Measurements from ENCODE around the gene LRRC28.

Gene LRRC28

DNA sequence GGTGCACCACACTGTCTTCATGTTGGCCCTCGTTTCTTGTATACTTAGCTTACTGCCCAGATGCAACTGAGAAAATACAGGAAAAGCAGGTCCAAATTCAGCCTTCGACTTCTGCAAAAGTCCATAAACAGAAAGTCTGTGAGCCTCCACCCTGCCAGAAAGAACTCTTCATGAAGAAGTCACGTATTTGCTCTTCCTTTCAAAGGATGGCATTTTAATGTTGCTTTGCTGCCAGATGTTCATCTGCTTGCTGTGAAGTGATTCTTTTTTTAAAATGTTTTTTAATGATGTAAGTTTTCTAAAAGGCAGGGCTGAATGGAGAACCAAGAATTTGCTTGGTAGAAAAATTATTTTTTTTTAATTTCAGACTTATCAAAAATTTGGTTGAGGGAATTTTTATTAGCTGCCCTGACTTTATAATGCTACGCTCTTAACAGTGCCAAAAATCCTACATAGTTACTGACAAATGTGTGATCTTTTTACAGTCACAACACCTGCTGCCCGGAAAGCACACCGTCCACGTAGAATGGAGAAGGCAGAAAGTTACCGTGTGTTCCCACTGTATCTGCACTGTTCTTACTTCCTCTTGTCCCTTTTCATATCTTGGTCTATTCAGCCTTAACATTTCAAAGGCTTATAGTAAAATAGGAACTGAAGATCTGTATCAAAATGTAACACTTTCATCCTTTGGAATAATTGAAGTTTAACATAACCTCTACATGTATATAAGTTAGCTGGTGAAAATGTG is 136.3 kb downstream of the LRRC28 start:
- POLR2A ChIA-PET, result no interaction called here
- CTCF ChIA-PET, result interaction anchor here (1.0 to 1.1 kb wide), 3 partner anchors 16 to 115 kb away, joined by 3 read pairs; no protein-coding TSS in a partner anchor

DNA sequence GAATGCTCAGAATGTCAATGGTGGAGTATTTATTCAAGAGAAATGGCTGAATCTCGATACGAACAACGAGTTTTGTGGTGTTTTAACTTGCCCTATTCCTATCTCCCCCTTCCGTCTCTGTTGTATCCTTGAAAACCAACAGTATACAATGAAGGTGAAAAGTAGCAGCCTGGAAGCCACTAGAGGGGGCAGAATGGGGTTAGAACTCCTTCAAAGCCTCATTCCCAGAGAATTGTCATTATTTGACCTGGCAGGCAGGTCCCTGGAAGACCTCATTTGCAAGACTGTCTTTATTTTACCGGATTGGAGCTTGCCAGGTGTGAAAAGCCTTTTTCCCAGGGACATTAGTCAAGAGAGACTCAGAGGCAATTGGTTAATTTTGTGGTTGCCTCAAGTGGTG is 139.4 kb downstream of the LRRC28 start:
- no peak for TF ChIP-seq GLIS2 (tag by site-specific recombination; IDR thresholded peaks at IDR 0.05)
- TF ChIP-seq, protein P1, sequence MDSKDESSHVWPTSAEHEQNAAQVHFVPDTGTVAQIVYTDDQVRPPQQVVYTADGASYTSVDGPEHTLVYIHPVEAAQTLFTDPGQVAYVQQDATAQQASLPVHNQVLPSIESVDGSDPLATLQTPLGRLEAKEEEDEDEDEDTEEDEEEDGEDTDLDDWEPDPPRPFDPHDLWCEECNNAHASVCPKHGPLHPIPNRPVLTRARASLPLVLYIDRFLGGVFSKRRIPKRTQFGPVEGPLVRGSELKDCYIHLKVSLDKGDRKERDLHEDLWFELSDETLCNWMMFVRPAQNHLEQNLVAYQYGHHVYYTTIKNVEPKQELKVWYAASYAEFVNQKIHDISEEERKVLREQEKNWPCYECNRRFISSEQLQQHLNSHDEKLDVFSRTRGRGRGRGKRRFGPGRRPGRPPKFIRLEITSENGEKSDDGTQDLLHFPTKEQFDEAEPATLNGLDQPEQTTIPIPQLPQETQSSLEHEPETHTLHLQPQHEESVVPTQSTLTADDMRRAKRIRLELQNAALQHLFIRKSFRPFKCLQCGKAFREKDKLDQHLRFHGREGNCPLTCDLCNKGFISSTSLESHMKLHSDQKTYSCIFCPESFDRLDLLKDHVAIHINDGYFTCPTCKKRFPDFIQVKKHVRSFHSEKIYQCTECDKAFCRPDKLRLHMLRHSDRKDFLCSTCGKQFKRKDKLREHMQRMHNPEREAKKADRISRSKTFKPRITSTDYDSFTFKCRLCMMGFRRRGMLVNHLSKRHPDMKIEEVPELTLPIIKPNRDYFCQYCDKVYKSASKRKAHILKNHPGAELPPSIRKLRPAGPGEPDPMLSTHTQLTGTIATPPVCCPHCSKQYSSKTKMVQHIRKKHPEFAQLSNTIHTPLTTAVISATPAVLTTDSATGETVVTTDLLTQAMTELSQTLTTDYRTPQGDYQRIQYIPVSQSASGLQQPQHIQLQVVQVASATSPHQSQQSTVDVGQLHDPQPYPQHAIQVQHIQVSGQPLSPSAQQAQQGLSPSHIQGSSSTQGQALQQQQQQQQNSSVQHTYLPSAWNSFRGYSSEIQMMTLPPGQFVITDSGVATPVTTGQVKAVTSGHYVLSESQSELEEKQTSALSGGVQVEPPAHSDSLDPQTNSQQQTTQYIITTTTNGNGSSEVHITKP (tag by site-specific recombination; IDR thresholded peaks at IDR 0.05), result no peak
- TF ChIP-seq ZNF292 (tag by site-specific recombination; IDR thresholded peaks at IDR 0.05; ENCODE audit: borderline replicate concordance, low read depth), result no peak
- TF ChIP-seq, protein P2, sequence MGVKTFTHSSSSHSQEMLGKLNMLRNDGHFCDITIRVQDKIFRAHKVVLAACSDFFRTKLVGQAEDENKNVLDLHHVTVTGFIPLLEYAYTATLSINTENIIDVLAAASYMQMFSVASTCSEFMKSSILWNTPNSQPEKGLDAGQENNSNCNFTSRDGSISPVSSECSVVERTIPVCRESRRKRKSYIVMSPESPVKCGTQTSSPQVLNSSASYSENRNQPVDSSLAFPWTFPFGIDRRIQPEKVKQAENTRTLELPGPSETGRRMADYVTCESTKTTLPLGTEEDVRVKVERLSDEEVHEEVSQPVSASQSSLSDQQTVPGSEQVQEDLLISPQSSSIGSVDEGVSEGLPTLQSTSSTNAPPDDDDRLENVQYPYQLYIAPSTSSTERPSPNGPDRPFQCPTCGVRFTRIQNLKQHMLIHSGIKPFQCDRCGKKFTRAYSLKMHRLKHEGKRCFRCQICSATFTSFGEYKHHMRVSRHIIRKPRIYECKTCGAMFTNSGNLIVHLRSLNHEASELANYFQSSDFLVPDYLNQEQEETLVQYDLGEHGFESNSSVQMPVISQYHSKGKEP (tag by site-specific recombination; IDR thresholded peaks at IDR 0.05), result no peak
- TF ChIP-seq ZNF664 (tag by site-specific recombination; IDR thresholded peaks at IDR 0.05), result no peak
- TF ChIP-seq, protein P3, sequence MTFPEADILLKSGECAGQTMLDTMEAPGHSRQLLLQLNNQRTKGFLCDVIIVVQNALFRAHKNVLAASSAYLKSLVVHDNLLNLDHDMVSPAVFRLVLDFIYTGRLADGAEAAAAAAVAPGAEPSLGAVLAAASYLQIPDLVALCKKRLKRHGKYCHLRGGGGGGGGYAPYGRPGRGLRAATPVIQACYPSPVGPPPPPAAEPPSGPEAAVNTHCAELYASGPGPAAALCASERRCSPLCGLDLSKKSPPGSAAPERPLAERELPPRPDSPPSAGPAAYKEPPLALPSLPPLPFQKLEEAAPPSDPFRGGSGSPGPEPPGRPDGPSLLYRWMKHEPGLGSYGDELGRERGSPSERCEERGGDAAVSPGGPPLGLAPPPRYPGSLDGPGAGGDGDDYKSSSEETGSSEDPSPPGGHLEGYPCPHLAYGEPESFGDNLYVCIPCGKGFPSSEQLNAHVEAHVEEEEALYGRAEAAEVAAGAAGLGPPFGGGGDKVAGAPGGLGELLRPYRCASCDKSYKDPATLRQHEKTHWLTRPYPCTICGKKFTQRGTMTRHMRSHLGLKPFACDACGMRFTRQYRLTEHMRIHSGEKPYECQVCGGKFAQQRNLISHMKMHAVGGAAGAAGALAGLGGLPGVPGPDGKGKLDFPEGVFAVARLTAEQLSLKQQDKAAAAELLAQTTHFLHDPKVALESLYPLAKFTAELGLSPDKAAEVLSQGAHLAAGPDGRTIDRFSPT (tag by site-specific recombination; IDR thresholded peaks at IDR 0.05), result no peak
- TF ChIP-seq HOXC10 (CRISPR knock-in tag; IDR thresholded peaks at IDR 0.05), result no peak
- no peak for TF ChIP-seq ZBTB17 (tag by site-specific recombination; IDR thresholded peaks at IDR 0.05)
- TF ChIP-seq ZNF274 (IDR thresholded peaks at IDR 0.05; ENCODE audit: low read length), result no peak
- no peak for TF ChIP-seq ZNF274 (tag by site-specific recombination; IDR thresholded peaks at IDR 0.05; ENCODE audit: borderline replicate concordance)
- Histone ChIP-seq H3K4me1 (ENCODE audit: control insufficient read depth, insufficient read depth, low read length) (no peaks in the 10 kb centered on the region), H3K27ac (ENCODE audit: extremely low read depth, low read depth, low read length) (no peak overlapping the region), H3K36me3 (ENCODE audit: control insufficient read depth in 2 of 2, insufficient read depth in 1 of 2, low read length in 2 of 2) (peaks cover 0 to 3% of the 10 kb centered on the region in 2 experiments; a peak in 1 of 3 replicates), H3K4me3 (ENCODE audit: low read depth, low read length) (no peak overlapping the region), H3K9me3 (ENCODE audit: control insufficient read depth, insufficient read depth, low read depth, low read length) (no peaks in the 10 kb centered on the region)
- CTCF ChIA-PET, result interaction anchor here (0.6 to 2.3 kb wide), 4 partner anchors 112 to 364 kb away, joined by 3 to 10 read pairs (median 4); no protein-coding TSS in a partner anchor
- POLR2A ChIA-PET, result no interaction called here

More for the DNA sequence above, 136.3 kb downstream of the LRRC28 start:
- Histone ChIP-seq H3K9me3 (ENCODE audit: control insufficient read depth, insufficient read depth, low read depth, low read length) (no peaks in the 10 kb centered on the region), H3K4me3 (ENCODE audit: low read depth, low read length) (no peak overlapping the region), H3K27ac (ENCODE audit: extremely low read depth, low read depth, low read length) (no peak overlapping the region), H3K4me1 (ENCODE audit: control insufficient read depth, insufficient read depth, low read length) (no peaks in the 10 kb centered on the region), H3K36me3 (ENCODE audit: control insufficient read depth in 2 of 2, insufficient read depth in 1 of 2, low read length in 2 of 2) (peaks cover 0 to 3% of the 10 kb centered on the region in 2 experiments; a peak in 1 of 3 replicates)
- TF ChIP-seq ZNF121 (tag by site-specific recombination; IDR thresholded peaks at IDR 0.05), result no peak
- TF ChIP-seq ZNF366 (tag by site-specific recombination; conservative IDR thresholded peaks at IDR 0.05), result no peak
- TF ChIP-seq ZNF416 (tag by site-specific recombination; IDR thresholded peaks at IDR 0.05), result no peak
- TF ChIP-seq ZNF600 (tag by site-specific recombination; IDR thresholded peaks at IDR 0.05), result no peak
- TF ChIP-seq ZNF664 (tag by site-specific recombination; IDR thresholded peaks at IDR 0.05), result no peak
- TF ChIP-seq ZSCAN23 (tag by site-specific recombination; IDR thresholded peaks at IDR 0.05), result no peak
- TF ChIP-seq, protein P4, sequence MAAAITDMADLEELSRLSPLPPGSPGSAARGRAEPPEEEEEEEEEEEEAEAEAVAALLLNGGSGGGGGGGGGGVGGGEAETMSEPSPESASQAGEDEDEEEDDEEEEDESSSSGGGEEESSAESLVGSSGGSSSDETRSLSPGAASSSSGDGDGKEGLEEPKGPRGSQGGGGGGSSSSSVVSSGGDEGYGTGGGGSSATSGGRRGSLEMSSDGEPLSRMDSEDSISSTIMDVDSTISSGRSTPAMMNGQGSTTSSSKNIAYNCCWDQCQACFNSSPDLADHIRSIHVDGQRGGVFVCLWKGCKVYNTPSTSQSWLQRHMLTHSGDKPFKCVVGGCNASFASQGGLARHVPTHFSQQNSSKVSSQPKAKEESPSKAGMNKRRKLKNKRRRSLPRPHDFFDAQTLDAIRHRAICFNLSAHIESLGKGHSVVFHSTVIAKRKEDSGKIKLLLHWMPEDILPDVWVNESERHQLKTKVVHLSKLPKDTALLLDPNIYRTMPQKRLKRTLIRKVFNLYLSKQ (tag by site-specific recombination; IDR thresholded peaks at IDR 0.05; ENCODE audit: borderline replicate concordance), result no peak
- TF ChIP-seq HOXD13 (CRISPR knock-in tag; IDR thresholded peaks at IDR 0.05; ENCODE audit: borderline replicate concordance), result no peak
- TF ChIP-seq ZNF16 (tag by site-specific recombination; IDR thresholded peaks at IDR 0.05; ENCODE audit: low read depth), result no peak
- no peak for TF ChIP-seq OSR2 (tag by site-specific recombination; IDR thresholded peaks at IDR 0.05)
